HUDEP-2 (cell line): ENCODE data around the gene ZNF32.

ENCODE experiments used
- DNase-seq, 76 experiments: peaks; one replicate each; lab custom pipeline; 2025; ENCODE audit not compliant: unreplicated experiment in 76 of 76; lab: John Stamatoyannopoulos, UW

The ZNF32 gene

GRCh38 chr10:43681220-43681619 is 32.5 kb upstream of the ZNF32 start:
- no peak for DNase-seq

GRCh38 chr10:43680035-43680434 is 31.4 kb upstream of the ZNF32 start:
- DNase-seq, result no peak

GRCh38 chr10:43679509-43679908 is 30.8 kb upstream of the ZNF32 start:
- DNase-seq, result peak in 11 of 76 experiments; percentile 1 to 24 (median 7)

- DNase-seq, result no peak
These were observed 30.0 kb upstream of the ZNF32 start for GRCh38 chr10:43678654-43679053.

GRCh38 chr10:43676901-43677300 is 28.2 kb upstream of the ZNF32 start:
- no peak for DNase-seq

GRCh38 chr10:43676331-43676730 is 27.6 kb upstream of the ZNF32 start:
- DNase-seq, result no peak

GRCh38 chr10:43674553-43675210 is 26.0 kb upstream of the ZNF32 start:
- no peak for DNase-seq

GRCh38 chr10:43673471-43673870 is 24.8 kb upstream of the ZNF32 start:
- no peak for DNase-seq

GRCh38 chr10:43671659-43672531 is 23.2 kb upstream of the ZNF32 start:
- DNase-seq, result peak in 34 of 76 experiments; percentile 2 to 64 (median 23)

GRCh38 chr10:43669386-43669785 is 20.7 kb upstream of the ZNF32 start:
- DNase-seq, result no peak

- no peak for DNase-seq
These were observed 19.2 kb upstream of the ZNF32 start for GRCh38 chr10:43667761-43668386.

- DNase-seq, result peak in 1 of 76 experiments; percentile 1
These were observed 18.6 kb upstream of the ZNF32 start for GRCh38 chr10:43667317-43667731.

- no peak for DNase-seq
These were observed 17.9 kb upstream of the ZNF32 start for GRCh38 chr10:43666552-43666951.

- no peak for DNase-seq
These were observed 16.4 kb upstream of the ZNF32 start for GRCh38 chr10:43665054-43665453.

GRCh38 chr10:43658227-43658626 is 9.5 kb upstream of the ZNF32 start:
- DNase-seq, result no peak

GRCh38 chr10:43655311-43655710 is 6.6 kb upstream of the ZNF32 start:
- no peak for DNase-seq

GRCh38 chr10:43653746-43654145 is 5.1 kb upstream of the ZNF32 start:
- DNase-seq, result no peak

GRCh38 chr10:43649185-43649523 is 473 bp upstream of the ZNF32 start:
- no peak for DNase-seq

- no peak for DNase-seq
These were observed 635 bp downstream of the ZNF32 start for GRCh38 chr10:43648095-43648397.

GRCh38 chr10:43647576-43647975 is 1.1 kb downstream of the ZNF32 start:
- no peak for DNase-seq

GRCh38 chr10:43645866-43646265 is 2.8 kb downstream of the ZNF32 start:
- DNase-seq, result no peak

GRCh38 chr10:43644252-43644651 is 4.4 kb downstream of the ZNF32 start:
- DNase-seq, result no peak
